ENCODE data around the gene RIPPLY3.
"Not testable (repeated sequence)": the region's sequence is repeated elsewhere in the genome, so short reads cannot be mapped to it uniquely, and the experiment has no call there.

RIPPLY3 gene

GRCh38 chr21:37044643-37045042 is 38.1 kb downstream of the RIPPLY3 start:
- no peaks in the 10 kb centered on the region for H3K36me3 ChIP-seq (ENCODE audit: insufficient read depth)
- TF ChIP-seq CTCF (conservative IDR thresholded peaks at IDR 0.05; ENCODE audit: low read depth, low read length) = no peak
- H3K79me2 ChIP-seq (ENCODE audit: insufficient read depth, low read depth) = no peaks in the 10 kb centered on the region
- no peaks in the 10 kb centered on the region for H4K20me1 ChIP-seq (ENCODE audit: insufficient read depth)
- no peak overlapping the region for H3K4me2 ChIP-seq
- H3K9ac ChIP-seq = no peak overlapping the region
- H3K4me1 ChIP-seq (ENCODE audit: low read depth, poor library complexity, severe bottlenecking) = no peaks in the 10 kb centered on the region
- no peaks in the 10 kb centered on the region for H3K27me3 ChIP-seq (ENCODE audit: insufficient read depth, low read depth)
- H3K27ac ChIP-seq = no peak overlapping the region
- H3K4me3 ChIP-seq (IDR thresholded peaks at IDR 0.05; ENCODE audit: insufficient read depth, low read depth, low read length) = no peak overlapping the region
- no peak overlapping the region for H2AFZ ChIP-seq (ENCODE audit: low read depth)

GRCh38 chr21:37045149-37045548 is 38.6 kb downstream of the RIPPLY3 start:
- no peak for TF ChIP-seq CTCF (conservative IDR thresholded peaks at IDR 0.05; ENCODE audit: low read depth, low read length)
- H3K36me3 ChIP-seq (ENCODE audit: insufficient read depth) = no peaks in the 10 kb centered on the region
- no peak overlapping the region for H3K4me2 ChIP-seq
- H3K4me1 ChIP-seq (ENCODE audit: low read depth, poor library complexity, severe bottlenecking) = no peaks in the 10 kb centered on the region
- H3K79me2 ChIP-seq (ENCODE audit: insufficient read depth, low read depth) = no peaks in the 10 kb centered on the region
- no peak overlapping the region for H3K9ac ChIP-seq
- H2AFZ ChIP-seq (ENCODE audit: low read depth) = no peak overlapping the region
- no peak overlapping the region for H3K27ac ChIP-seq
- H3K4me3 ChIP-seq (IDR thresholded peaks at IDR 0.05; ENCODE audit: insufficient read depth, low read depth, low read length) = no peak overlapping the region
- H3K27me3 ChIP-seq (ENCODE audit: insufficient read depth, low read depth) = no peaks in the 10 kb centered on the region
- H4K20me1 ChIP-seq (ENCODE audit: insufficient read depth) = no peaks in the 10 kb centered on the region

- Histone ChIP-seq H3K79me2 (ENCODE audit: insufficient read depth, low read depth) (no peaks in the 10 kb centered on the region), H3K9ac (no peak overlapping the region), H3K36me3 (ENCODE audit: insufficient read depth) (no peaks in the 10 kb centered on the region), H3K4me3 (IDR thresholded peaks at IDR 0.05; ENCODE audit: insufficient read depth, low read depth, low read length) (no peak overlapping the region), H3K27ac (no peak overlapping the region), H2AFZ (ENCODE audit: low read depth) (no peak overlapping the region), H3K4me2 (no peak overlapping the region), H3K27me3 (ENCODE audit: insufficient read depth, low read depth) (no peaks in the 10 kb centered on the region), H3K4me1 (ENCODE audit: low read depth, poor library complexity, severe bottlenecking) (no peaks in the 10 kb centered on the region), H4K20me1 (ENCODE audit: insufficient read depth) (no peaks in the 10 kb centered on the region)
- TF ChIP-seq CTCF (conservative IDR thresholded peaks at IDR 0.05; ENCODE audit: low read depth, low read length) = no peak
Measured at GRCh38 chr21:37045556-37045955, 39.1 kb downstream of the RIPPLY3 start.

DNA sequence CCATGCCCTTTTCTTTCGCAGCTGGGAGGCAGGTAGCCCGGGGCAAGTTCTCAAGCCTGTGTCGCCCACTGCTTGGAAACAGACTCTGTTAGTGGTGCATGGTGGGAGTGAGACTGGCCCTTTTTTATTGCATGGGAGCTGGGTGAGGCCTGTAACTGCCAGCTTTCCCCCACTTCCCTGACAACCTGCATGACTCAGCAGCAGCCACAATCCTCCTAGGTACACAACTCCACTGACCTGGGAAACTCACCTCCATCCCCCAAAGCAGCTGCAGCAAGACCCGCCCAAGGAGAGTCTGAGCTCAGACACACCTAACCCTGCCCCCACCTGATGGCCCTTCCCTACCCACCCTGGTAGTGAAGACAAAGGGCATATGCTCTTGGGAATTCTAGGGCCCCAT is 40.6 kb downstream of the RIPPLY3 start:
- H3K36me3 ChIP-seq (ENCODE audit: insufficient read depth) = no peaks in the 10 kb centered on the region
- TF ChIP-seq CTCF (conservative IDR thresholded peaks at IDR 0.05; ENCODE audit: low read depth, low read length) = no peak
- no peaks in the 10 kb centered on the region for H3K79me2 ChIP-seq (ENCODE audit: insufficient read depth, low read depth)
- H3K27ac ChIP-seq = no peak overlapping the region
- no peaks in the 10 kb centered on the region for H4K20me1 ChIP-seq (ENCODE audit: insufficient read depth)
- H2AFZ ChIP-seq (ENCODE audit: low read depth) = no peak overlapping the region
- no peaks in the 10 kb centered on the region for H3K4me1 ChIP-seq (ENCODE audit: low read depth, poor library complexity, severe bottlenecking)
- H3K27me3 ChIP-seq (ENCODE audit: insufficient read depth, low read depth) = no peaks in the 10 kb centered on the region
- H3K4me2 ChIP-seq = no peak overlapping the region
- H3K4me3 ChIP-seq (IDR thresholded peaks at IDR 0.05; ENCODE audit: insufficient read depth, low read depth, low read length) = no peak overlapping the region
- H3K9ac ChIP-seq = no peak overlapping the region

DNA sequence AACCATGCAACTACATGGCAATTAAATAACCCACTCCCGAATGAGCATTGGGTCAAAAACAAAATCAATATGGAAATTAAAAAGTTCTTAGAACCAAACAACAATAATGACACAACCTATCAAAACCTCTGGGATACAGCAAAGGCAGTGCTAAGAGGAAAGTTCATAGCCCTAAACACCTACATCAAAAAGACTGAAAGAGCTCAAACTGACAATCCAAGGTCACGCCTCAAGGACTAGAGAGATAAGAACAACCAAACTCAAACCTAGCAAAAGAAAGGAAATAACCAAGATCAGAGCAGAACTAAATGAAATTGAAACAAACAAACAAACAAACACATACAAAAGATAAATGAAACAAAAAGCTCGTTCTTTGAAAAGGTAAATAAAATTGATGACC is 43.2 kb downstream of the RIPPLY3 start:
- not testable (repeated sequence) for H3K4me3 ChIP-seq (IDR thresholded peaks at IDR 0.05; ENCODE audit: insufficient read depth, low read depth, low read length)

More for the DNA sequence above, 43.2 kb downstream of the RIPPLY3 start:
- not testable (repeated sequence) for H2AFZ ChIP-seq (ENCODE audit: low read depth); H4K20me1 ChIP-seq (ENCODE audit: insufficient read depth); H3K4me1 ChIP-seq (ENCODE audit: low read depth, poor library complexity, severe bottlenecking); H3K9ac ChIP-seq; H3K4me2 ChIP-seq; H3K27ac ChIP-seq; H3K36me3 ChIP-seq (ENCODE audit: insufficient read depth); H3K79me2 ChIP-seq (ENCODE audit: insufficient read depth, low read depth); H3K27me3 ChIP-seq (ENCODE audit: insufficient read depth, low read depth)

Data from KMS-11 (cell line).